Vagina (tissue), 2 donors: Measurements from ENCODE around the gene SSX5.

Source experiments
- POLR2A ChIP-seq, 2 donors: fragments of 450-650 bp; IDR thresholded peaks; one replicate each; pipeline ENCODE4 v1.6.1; 2017; ENCODE audit warnings: antibody characterized with exemption in 2 of 2, mild to moderate bottlenecking in 2 of 2, moderate library complexity in 2 of 2
- POLR2AphosphoS5 ChIP-seq, 2 donors: sonication (generic); formaldehyde crosslinking; IDR thresholded peaks; one replicate each; pipeline ENCODE4 v1.9.0; 2017; ENCODE audit warnings: antibody characterized with exemption in 2 of 2, mild to moderate bottlenecking in 2 of 2, low read depth in 1 of 2; ENCODE audit not compliant: insufficient read depth in 1 of 2
- TF ChIP-seq, protein P1 (sequence below), 3 experiments: fragments of 450-650 bp in 2 of 3; fragments of 200-600 bp in 1 of 3; sonication (generic) in 1 of 3; IDR thresholded peaks; one replicate each; pipeline ENCODE4 v1.5.1; 2017 to 2019; ENCODE audit warnings: antibody characterized with exemption in 3 of 3, mild to moderate bottlenecking in 2 of 3, moderate library complexity in 2 of 3

DNA sequence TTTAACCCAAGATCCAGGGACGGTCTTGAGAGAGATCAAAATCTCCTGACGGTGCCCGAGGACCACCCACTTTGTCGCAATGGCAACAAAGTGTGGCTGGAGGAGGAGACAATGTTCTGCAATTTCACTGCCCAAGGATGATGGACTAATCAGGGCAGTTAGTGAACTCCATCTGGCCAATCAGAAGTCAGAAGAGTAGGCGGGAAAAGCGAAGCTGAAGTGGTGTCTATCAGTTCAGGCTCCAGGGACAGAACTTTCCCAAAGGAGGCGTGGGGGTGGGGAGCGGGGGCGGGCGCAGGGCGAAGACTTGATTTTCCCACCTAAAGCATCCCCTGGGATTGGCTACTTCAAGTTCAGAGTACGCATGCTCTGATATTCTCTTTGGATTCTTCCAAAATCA lies 40.6 kb downstream of the SSX5 start:
- TF ChIP-seq, protein P1, sequence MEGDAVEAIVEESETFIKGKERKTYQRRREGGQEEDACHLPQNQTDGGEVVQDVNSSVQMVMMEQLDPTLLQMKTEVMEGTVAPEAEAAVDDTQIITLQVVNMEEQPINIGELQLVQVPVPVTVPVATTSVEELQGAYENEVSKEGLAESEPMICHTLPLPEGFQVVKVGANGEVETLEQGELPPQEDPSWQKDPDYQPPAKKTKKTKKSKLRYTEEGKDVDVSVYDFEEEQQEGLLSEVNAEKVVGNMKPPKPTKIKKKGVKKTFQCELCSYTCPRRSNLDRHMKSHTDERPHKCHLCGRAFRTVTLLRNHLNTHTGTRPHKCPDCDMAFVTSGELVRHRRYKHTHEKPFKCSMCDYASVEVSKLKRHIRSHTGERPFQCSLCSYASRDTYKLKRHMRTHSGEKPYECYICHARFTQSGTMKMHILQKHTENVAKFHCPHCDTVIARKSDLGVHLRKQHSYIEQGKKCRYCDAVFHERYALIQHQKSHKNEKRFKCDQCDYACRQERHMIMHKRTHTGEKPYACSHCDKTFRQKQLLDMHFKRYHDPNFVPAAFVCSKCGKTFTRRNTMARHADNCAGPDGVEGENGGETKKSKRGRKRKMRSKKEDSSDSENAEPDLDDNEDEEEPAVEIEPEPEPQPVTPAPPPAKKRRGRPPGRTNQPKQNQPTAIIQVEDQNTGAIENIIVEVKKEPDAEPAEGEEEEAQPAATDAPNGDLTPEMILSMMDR (IDR thresholded peaks at IDR 0.05): no peak
- TF ChIP-seq POLR2A (IDR thresholded peaks at IDR 0.05): no peak
- no peak for TF ChIP-seq POLR2AphosphoS5 (IDR thresholded peaks at IDR 0.05; ENCODE audit: insufficient read depth in 1 of 2, low read depth in 1 of 2)
